Bronchial epithelial cell (primary cell): Measurements from ENCODE around the gene CHFR. TPM values are rescaled to one million over a fixed set of nuclear protein-coding genes. Genes with fewer than 3 reads are reported as not detected.
A peak's percentile ranks its signal among the peaks of the same experiment; 100 is the strongest.

ENCODE experiments used
- DNase-seq: peaks from one replicate; pipeline ENCODE4 v3.0.0-alpha.2; 2010; ENCODE audit warnings: low read depth
- FAIRE-seq: peaks from 2 replicates; lab custom pipeline; 2011; peaks lifted over from hg19 to GRCh38; lab: Jason Lieb, UNC
- H3K27me3 ChIP-seq: 2 replicates; pipeline ENCODE4 v1.5.1; 2011; ENCODE audit warnings: low read length; ENCODE audit not compliant: control insufficient read depth, insufficient read depth
- H3K36me3 ChIP-seq: 2 replicates; pipeline ENCODE4 v1.5.1; 2011; ENCODE audit warnings: low read length; ENCODE audit not compliant: control insufficient read depth, insufficient read depth
- H3K4me3 ChIP-seq: 2 replicates; pipeline ENCODE4 v1.5.1; 2011; ENCODE audit warnings: mild to moderate bottlenecking, low read depth, low read length, control low read depth
- total RNA-seq: library from RNA; depleted of rRNA; stranded (reverse); fragments of >200 nt; gene quantifications from 2 replicates; pipeline ENCODE4 v1.2.1, GENCODE V29; 2014
- TF ChIP-seq, protein P1 (sequence below): IDR thresholded peaks from 2 replicates; pipeline ENCODE4 v1.5.1; 2011; ENCODE audit warnings: mild to moderate bottlenecking, moderate library complexity, low read length, control low read depth, inconsistent platforms; ENCODE audit not compliant: insufficient read depth, severe bottlenecking

The CHFR gene
- total RNA-seq, 1 donor from 2014 or later, result 33.4 TPM

DNA sequence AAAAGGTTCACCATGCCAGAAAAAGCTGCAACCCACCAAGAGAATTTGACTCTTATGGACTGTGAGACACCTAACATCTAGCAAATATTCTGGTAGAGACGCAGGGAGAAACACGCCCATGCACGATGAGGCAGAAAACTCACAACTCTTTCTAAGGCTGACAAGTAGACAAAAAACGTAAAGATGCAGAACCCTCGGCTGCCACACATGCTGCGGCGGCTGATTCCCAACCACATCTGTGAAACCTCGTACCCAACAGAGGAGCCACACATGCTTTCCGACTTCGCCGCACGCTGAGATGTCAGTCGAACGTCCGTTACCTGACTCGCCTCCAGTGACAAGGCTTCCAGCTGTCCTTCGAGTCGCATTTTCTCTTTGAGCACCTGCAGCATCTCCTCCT, 80.5 kb downstream of the CHFR start:
- TF ChIP-seq, protein P1, sequence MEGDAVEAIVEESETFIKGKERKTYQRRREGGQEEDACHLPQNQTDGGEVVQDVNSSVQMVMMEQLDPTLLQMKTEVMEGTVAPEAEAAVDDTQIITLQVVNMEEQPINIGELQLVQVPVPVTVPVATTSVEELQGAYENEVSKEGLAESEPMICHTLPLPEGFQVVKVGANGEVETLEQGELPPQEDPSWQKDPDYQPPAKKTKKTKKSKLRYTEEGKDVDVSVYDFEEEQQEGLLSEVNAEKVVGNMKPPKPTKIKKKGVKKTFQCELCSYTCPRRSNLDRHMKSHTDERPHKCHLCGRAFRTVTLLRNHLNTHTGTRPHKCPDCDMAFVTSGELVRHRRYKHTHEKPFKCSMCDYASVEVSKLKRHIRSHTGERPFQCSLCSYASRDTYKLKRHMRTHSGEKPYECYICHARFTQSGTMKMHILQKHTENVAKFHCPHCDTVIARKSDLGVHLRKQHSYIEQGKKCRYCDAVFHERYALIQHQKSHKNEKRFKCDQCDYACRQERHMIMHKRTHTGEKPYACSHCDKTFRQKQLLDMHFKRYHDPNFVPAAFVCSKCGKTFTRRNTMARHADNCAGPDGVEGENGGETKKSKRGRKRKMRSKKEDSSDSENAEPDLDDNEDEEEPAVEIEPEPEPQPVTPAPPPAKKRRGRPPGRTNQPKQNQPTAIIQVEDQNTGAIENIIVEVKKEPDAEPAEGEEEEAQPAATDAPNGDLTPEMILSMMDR, result no peak
- Histone ChIP-seq H3K27me3 (no peaks in the 10 kb centered on the region), H3K36me3 (peaks cover 27% of the 10 kb centered on the region), H3K4me3 (no peak overlapping the region)
- FAIRE-seq (peak; percentile 32), DNase-seq (no peak)

DNA sequence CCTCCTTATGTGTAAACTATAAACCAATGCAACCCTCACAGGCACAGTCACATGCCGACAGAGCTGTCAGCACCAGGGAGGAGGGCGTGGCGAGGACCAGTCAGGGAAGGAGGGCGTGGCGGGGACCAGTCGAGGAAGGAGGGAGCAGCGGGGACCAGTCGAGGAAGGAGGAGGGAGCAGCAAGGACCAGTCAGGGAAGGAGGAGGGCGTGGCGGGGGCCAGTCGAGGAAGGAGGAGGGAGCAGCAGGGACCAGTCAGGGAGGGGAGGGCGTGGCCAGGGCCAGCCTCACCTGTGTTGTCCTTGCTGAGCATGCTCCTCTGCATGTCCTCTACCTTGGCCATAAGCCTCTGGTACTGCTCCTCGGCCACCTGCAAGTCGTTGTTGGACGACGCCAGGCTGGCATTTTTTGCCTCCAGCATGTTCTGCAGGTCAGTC, 83.0 kb downstream of the CHFR start:
- Histone ChIP-seq H3K36me3 (peaks cover 36% of the 10 kb centered on the region), H3K27me3 (no peaks in the 10 kb centered on the region), H3K4me3 (no peak overlapping the region)
- FAIRE-seq (no peak), DNase-seq (peak; percentile 33)
- TF ChIP-seq, protein P1, result no peak

DNA sequence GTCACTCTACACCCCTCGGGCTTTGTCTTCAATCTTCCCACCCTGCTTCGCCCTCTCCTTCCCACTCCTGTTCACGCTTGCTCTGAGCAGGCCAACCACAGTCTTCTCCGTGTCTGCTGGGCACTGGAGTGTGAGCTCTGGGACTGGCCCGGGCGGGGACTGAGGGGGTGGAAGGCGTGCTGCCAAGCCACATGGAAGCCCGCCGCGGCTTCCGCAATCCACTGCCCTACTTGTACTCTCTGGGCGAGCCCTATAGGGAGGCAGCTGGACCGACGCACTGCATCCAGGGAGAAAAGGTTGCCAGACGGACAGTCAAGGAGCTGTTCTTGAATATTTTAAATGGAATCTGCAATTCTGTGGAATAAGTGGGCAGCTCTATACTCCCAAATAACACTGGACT, 83.5 kb downstream of the CHFR start:
- Histone ChIP-seq H3K4me3 (no peak overlapping the region), H3K36me3 (peaks cover 36% of the 10 kb centered on the region), H3K27me3 (no peaks in the 10 kb centered on the region)
- no peak for DNase-seq
- no peak for FAIRE-seq
- TF ChIP-seq, protein P1, result no peak

DNA sequence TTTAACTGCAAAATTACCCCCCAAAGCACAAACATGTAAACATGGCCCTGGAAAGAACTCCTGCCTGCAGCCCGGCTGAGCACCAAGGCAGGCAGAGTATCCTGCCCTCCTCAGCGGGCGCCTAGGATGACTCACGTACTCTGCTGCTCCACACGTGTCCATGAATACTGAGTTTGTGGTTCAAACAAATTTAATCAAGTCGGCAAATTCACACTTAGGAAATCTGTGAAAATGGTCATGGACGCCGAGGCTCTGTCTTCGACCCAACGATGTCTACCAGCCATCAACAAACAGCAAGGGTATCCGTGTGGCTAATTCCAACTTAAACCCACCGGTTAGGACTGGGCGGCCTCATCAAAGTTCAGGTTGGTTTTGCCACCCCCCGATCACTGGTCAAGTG, 84.3 kb downstream of the CHFR start:
- TF ChIP-seq, protein P1, result no peak
- Histone ChIP-seq H3K36me3 (peaks cover 36% of the 10 kb centered on the region), H3K4me3 (no peak overlapping the region), H3K27me3 (no peaks in the 10 kb centered on the region)
- DNase-seq (no peak), FAIRE-seq (no peak)

DNA sequence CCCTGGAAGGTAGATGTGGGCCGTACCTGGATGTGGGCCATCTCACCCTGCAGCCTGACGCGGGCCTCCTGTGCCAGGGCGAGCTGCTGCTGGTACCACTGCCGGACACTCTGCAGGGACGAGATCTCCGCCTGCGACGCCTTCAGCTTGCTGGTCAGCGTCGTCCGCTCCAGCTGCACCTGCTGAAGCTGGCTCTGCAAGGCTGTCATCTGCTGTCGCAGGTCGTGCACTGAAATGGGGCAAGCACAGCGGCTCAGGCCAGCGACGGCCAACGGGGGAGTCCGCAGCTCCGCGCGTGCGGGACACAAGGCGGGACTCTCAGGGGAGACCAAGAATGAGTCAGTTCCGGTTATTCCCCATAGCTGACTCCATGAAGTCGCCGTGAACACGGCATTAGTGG, 85.7 kb downstream of the CHFR start:
- Histone ChIP-seq H3K27me3 (no peaks in the 10 kb centered on the region), H3K4me3 (no peak overlapping the region), H3K36me3 (peaks cover 35% of the 10 kb centered on the region)
- DNase-seq, result no peak
- TF ChIP-seq, protein P1, result no peak
- FAIRE-seq, result no peak

DNA sequence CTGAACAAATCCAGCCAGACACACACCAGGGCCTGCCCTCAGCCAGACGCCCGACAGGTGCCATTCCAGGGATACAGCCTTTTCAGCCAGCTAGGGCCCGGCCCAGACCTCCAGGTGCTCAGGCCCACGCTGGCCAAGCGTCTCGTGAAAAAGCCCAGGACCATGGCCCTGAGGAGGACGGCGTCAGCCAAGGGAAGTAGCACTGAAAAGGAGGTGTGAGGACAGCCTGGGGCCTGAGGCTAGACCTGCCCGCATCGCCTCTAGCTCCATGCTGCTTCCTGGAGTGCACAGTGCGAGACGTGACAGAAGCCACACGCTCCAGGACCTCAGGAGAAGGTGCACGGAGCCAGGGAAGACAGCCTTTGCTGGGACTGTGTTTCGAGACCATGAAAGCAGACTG, 88.6 kb downstream of the CHFR start:
- Histone ChIP-seq H3K4me3 (no peak overlapping the region), H3K27me3 (no peaks in the 10 kb centered on the region), H3K36me3 (peaks cover 39% of the 10 kb centered on the region)
- DNase-seq (no peak), FAIRE-seq (no peak)
- TF ChIP-seq, protein P1, result no peak
